Endothelial cell of umbilical vein (primary cell): Measurements from ENCODE around the gene CH25H.

Experiments
- EZH2 ChIP-seq: IDR thresholded peaks from 2 replicates; pipeline ENCODE4 v1.6.1; 2012; ENCODE audit warnings: borderline replicate concordance, low read depth, mild to moderate bottlenecking, moderate library complexity, low read length, inconsistent platforms; ENCODE audit not compliant: severe bottlenecking
- GATA2 ChIP-seq: IDR thresholded peaks from 2 replicates; pipeline ENCODE4 v1.7.0; 2011; ENCODE audit warnings: low read depth, mild to moderate bottlenecking, moderate library complexity, mixed read lengths, low read length; ENCODE audit not compliant: insufficient read length, insufficient read depth
- JUN ChIP-seq: IDR thresholded peaks from 2 replicates; pipeline ENCODE4 v1.6.1; 2011; ENCODE audit warnings: borderline replicate concordance, low read depth; ENCODE audit not compliant: insufficient read length, insufficient read depth
- MAX ChIP-seq: IDR thresholded peaks from 2 replicates; pipeline ENCODE4 v1.6.1; 2011; ENCODE audit not compliant: insufficient read depth, insufficient read length
- MYC ChIP-seq: IDR thresholded peaks from one replicate; pipeline ENCODE4 v1.6.1; 2011; ENCODE audit warnings: mild to moderate bottlenecking, low read depth, low read length
- POLR2A ChIP-seq: IDR thresholded peaks from 2 replicates; pipeline ENCODE4 v1.6.1; 2012; ENCODE audit warnings: low read depth, mild to moderate bottlenecking, control low read depth, low read length
- POLR2AphosphoS5 ChIP-seq: IDR thresholded peaks from 2 replicates; pipeline ENCODE4 v1.6.1; 2012; ENCODE audit warnings: low read depth, mild to moderate bottlenecking, control low read depth, low read length, moderate library complexity; ENCODE audit not compliant: insufficient read depth
- TF ChIP-seq, protein P1 (sequence below), 2 donors: IDR thresholded peaks; 1 replicate in 1 of 2; 2 replicates in 1 of 2; pipeline ENCODE4 v1.5.1; 2011; ENCODE audit warnings: low read length in 2 of 2, mild to moderate bottlenecking in 2 of 2, moderate library complexity in 2 of 2, control low read depth in 1 of 2, inconsistent platforms in 1 of 2, low read depth in 1 of 2; ENCODE audit not compliant: insufficient read depth in 1 of 2; ENCODE audit errors: extremely low read depth in 1 of 2

DNA sequence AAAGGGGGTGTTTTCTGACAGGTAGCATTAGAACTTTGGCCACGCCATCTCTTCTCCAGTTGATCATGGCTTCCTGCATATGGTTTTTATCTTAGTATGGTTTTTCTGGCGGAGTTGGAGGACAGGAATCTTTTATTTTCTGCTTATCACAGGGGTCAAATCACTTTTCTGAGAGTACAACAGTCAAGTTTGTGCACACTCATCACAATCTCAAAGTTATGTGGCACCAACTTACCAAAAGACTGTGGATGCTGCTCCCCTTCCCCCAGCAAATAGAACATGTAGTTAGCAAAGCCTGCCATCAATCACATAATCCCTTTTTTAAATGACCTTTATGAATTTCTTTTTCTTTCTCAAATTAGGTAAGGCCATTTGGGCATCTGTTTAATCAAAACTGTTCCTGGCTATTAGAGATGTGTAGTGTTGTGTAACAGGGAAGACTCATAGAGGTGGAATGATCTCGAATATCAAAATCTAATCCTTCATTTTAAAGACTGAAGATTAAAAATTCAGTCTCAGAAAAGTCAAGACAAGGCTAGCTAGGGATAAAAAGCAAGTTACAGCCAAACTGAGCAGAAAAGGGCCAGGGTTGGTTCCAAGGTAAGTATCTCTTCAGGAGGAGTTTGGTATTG lies 3.8 kb upstream of the CH25H start:
- TF ChIP-seq, protein P1, sequence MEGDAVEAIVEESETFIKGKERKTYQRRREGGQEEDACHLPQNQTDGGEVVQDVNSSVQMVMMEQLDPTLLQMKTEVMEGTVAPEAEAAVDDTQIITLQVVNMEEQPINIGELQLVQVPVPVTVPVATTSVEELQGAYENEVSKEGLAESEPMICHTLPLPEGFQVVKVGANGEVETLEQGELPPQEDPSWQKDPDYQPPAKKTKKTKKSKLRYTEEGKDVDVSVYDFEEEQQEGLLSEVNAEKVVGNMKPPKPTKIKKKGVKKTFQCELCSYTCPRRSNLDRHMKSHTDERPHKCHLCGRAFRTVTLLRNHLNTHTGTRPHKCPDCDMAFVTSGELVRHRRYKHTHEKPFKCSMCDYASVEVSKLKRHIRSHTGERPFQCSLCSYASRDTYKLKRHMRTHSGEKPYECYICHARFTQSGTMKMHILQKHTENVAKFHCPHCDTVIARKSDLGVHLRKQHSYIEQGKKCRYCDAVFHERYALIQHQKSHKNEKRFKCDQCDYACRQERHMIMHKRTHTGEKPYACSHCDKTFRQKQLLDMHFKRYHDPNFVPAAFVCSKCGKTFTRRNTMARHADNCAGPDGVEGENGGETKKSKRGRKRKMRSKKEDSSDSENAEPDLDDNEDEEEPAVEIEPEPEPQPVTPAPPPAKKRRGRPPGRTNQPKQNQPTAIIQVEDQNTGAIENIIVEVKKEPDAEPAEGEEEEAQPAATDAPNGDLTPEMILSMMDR (IDR thresholded peaks at IDR 0.05; ENCODE audit: extremely low read depth in 1 of 2, insufficient read depth in 1 of 2, low read depth in 1 of 2, low read length in 2 of 2) = no peak
- no peak for TF ChIP-seq MYC
- no peak for TF ChIP-seq POLR2AphosphoS5
- TF ChIP-seq GATA2 = no peak
- no peak for TF ChIP-seq JUN
- no peak for TF ChIP-seq EZH2
- TF ChIP-seq POLR2A = no peak
- no peak for TF ChIP-seq MAX
